KMS-11 (cell line): ENCODE results near the gene ZNF496.

ENCODE experiments used
- H2AFZ ChIP-seq: fragments of 200-600 bp; sonication (generic); 2 replicates; pipeline ENCODE4 v1.6.1; 2016; ENCODE audit warnings: antibody characterized with exemption, mixed run types, low read depth
- H3K27ac ChIP-seq: fragments of 200-600 bp; sonication (generic); 2 replicates; pipeline ENCODE4 v1.6.1; 2016; ENCODE audit warnings: mild to moderate bottlenecking, mixed run types
- H3K27me3 ChIP-seq: fragments of 200-600 bp; sonication (generic); 2 replicates; pipeline ENCODE4 v1.6.1; 2017; ENCODE audit warnings: mild to moderate bottlenecking, low read depth, mixed run types, moderate library complexity; ENCODE audit not compliant: insufficient read depth
- H3K36me3 ChIP-seq: fragments of 200-600 bp; sonication (generic); 2 replicates; pipeline ENCODE4 v1.6.1; 2017; ENCODE audit warnings: mild to moderate bottlenecking, mixed run types; ENCODE audit not compliant: insufficient read depth
- H3K4me1 ChIP-seq: fragments of 200-600 bp; sonication (generic); 2 replicates; pipeline ENCODE4 v1.6.1; 2016; ENCODE audit warnings: mild to moderate bottlenecking, low read depth, mixed run types; ENCODE audit not compliant: poor library complexity, severe bottlenecking
- H3K4me2 ChIP-seq: fragments of 200-600 bp; sonication (generic); 2 replicates; pipeline ENCODE4 v1.7.0; 2016; ENCODE audit warnings: mild to moderate bottlenecking, mixed run types
- H3K4me3 ChIP-seq: fragments of 200-600 bp; sonication (generic); IDR thresholded peaks from 2 replicates; pipeline ENCODE4 v1.6.1; 2017; ENCODE audit warnings: low read depth, low read length, mixed read lengths; ENCODE audit not compliant: insufficient read depth
- H3K79me2 ChIP-seq: fragments of 200-600 bp; sonication (generic); 2 replicates; pipeline ENCODE4 v1.6.1; 2016; ENCODE audit warnings: low read depth, mixed run types; ENCODE audit not compliant: insufficient read depth
- H3K9ac ChIP-seq: fragments of 200-600 bp; sonication (generic); 2 replicates; pipeline ENCODE4 v1.6.1; 2016; ENCODE audit warnings: mild to moderate bottlenecking, mixed run types
- H4K20me1 ChIP-seq: fragments of 200-600 bp; sonication (generic); 2 replicates; pipeline ENCODE4 v1.6.1; 2016; ENCODE audit warnings: mild to moderate bottlenecking, mixed run types; ENCODE audit not compliant: insufficient read depth
- TF ChIP-seq, protein P1 (sequence below): fragments of 200-600 bp; sonication (generic); conservative IDR thresholded peaks from 2 replicates; pipeline ENCODE4 v1.6.1; 2017; ENCODE audit warnings: low read depth, mild to moderate bottlenecking, antibody characterized with exemption, low read length, moderate library complexity, mixed read lengths

ZNF496 gene

DNA sequence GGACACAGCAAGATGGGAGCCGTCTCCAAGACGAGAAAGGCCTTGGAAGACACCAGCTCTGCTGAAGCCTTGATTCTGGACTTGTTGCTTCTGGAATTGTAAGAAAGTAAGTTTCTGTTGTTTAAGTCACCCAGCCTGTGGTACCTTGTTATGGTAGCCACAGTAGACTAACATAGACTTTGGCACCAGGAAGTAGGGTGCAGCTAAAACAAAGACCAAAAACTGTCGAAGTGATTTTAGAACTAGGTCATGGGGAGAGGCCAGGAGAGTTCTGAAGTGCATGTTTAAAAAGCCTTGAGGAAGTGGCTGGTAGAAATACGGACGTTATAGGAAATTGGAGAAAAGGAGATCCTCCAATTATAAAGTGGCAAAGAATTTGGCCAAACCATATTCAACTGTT, 28.5 kb downstream of the ZNF496 start:
- Histone ChIP-seq H3K36me3 (no peaks in the 10 kb centered on the region; the same call in 1 of the 2 replicates), H4K20me1 (no peaks in the 10 kb centered on the region), H3K4me3 (no peak overlapping the region), H3K4me2 (no peak overlapping the region), H3K27ac (no peak overlapping the region), H3K79me2 (no peaks in the 10 kb centered on the region), H3K9ac (no peak overlapping the region), H2AFZ (no peak overlapping the region), H3K27me3 (no peaks in the 10 kb centered on the region), H3K4me1 (no peaks in the 10 kb centered on the region)
- TF ChIP-seq, protein P1, sequence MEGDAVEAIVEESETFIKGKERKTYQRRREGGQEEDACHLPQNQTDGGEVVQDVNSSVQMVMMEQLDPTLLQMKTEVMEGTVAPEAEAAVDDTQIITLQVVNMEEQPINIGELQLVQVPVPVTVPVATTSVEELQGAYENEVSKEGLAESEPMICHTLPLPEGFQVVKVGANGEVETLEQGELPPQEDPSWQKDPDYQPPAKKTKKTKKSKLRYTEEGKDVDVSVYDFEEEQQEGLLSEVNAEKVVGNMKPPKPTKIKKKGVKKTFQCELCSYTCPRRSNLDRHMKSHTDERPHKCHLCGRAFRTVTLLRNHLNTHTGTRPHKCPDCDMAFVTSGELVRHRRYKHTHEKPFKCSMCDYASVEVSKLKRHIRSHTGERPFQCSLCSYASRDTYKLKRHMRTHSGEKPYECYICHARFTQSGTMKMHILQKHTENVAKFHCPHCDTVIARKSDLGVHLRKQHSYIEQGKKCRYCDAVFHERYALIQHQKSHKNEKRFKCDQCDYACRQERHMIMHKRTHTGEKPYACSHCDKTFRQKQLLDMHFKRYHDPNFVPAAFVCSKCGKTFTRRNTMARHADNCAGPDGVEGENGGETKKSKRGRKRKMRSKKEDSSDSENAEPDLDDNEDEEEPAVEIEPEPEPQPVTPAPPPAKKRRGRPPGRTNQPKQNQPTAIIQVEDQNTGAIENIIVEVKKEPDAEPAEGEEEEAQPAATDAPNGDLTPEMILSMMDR, result no peak

DNA sequence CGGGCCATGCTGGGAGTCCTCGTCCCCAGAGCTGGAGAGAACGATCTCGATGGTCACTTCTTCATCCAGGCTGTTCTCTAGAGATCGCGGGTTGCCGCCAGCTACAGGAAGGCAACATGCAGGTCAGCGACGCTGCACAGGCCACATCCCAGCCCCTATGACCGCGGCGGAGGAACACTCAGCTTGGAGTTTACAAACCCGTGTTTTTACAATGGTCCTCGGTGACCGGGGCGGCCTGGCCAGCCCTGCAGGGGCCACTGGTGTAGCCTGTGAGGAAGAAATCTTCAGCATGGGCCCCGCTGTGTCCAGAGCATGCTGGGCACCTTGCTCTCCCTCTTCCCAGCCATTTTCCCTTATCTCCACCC, 30.5 kb downstream of the ZNF496 start:
- no peak overlapping the region for H3K27ac ChIP-seq
- H3K36me3 ChIP-seq, result no peaks in the 10 kb centered on the region; the same call in 1 of the 2 replicates
- H3K79me2 ChIP-seq, result no peaks in the 10 kb centered on the region

DNA sequence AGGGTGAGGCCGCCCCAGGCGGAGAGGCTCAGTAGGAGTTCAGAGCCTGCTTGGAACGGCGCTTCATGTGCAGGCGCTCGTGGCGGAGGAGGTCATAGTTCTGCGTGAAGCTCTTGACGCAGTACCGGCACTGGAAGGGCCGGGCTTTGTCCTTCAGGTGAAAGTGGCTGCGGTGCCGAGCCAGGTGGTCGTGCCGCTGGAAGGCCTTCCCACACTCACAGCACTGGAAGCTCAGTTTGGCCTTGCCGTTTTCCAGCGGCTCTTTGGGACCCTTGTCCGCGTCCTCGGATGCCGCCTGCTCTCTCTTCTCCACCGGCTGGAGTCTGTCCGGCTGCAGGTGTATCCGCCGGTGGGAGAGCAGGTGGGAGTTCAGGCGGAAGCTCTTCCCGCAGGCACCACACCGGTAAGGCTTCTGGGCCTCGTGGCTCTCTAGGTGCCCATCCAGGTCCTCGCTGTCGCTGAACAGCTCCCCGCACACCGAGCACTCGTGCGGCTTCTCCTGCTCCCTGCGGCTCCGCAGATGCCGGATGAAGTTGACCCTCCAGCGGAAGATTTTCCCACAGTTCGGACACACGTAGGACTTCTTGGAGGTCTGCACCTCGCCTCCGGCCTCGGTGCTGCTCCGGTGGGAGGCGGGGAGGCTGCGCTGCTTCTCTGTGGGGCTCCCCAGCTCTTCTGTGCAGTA, 31.0 kb downstream of the ZNF496 start:
- Histone ChIP-seq H3K27me3 (no peaks in the 10 kb centered on the region), H3K9ac (no peak overlapping the region), H3K79me2 (no peaks in the 10 kb centered on the region), H3K4me2 (no peak overlapping the region), H2AFZ (no peak overlapping the region), H4K20me1 (no peaks in the 10 kb centered on the region), H3K27ac (no peak overlapping the region), H3K36me3 (no peaks in the 10 kb centered on the region; the same call in 1 of the 2 replicates), H3K4me1 (peaks cover 10% of the 10 kb centered on the region), H3K4me3 (no peak overlapping the region)
- TF ChIP-seq, protein P1, result no peak

More for the DNA sequence above, 30.5 kb downstream of the ZNF496 start:
- Histone ChIP-seq H3K4me3 (no peak overlapping the region), H2AFZ (no peak overlapping the region), H4K20me1 (no peaks in the 10 kb centered on the region), H3K4me1 (peaks cover 10% of the 10 kb centered on the region), H3K4me2 (no peak overlapping the region), H3K27me3 (no peaks in the 10 kb centered on the region), H3K9ac (no peak overlapping the region)
- TF ChIP-seq, protein P1, result no peak

DNA sequence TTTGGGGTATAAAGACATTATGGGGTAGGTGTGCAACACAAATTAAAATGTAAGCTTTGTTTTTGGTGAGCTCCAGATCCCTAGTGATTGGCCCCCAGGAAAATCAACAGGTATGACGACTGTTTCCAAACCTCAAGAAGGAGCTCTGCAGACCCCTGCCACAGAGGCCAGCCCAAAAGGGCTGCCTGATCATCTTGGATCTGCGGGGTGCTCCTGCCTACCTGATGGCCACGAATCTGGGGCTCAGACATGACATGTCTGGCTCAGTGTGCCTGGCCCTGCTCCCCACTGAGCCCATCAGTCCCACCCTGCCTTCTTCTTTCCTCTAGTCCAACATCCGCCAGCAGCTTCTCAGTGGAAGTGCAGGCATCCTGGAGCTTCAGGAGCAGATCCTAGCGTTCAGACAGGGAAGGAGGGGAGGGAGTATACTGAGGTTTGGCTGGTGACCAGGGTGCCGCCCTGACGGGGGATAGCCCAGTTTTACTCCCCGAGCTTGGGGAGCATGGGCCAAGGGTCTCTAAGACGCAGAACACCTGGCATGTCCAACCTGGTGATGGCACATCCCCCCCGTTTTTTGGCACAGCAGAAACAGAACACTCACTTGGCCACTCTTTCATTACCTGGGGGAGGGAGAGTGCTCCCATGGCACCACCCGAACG, 31.8 kb downstream of the ZNF496 start:
- Histone ChIP-seq H3K9ac (no peak overlapping the region), H3K4me3 (no peak overlapping the region), H3K36me3 (no peaks in the 10 kb centered on the region; the same call in 1 of the 2 replicates), H3K79me2 (no peaks in the 10 kb centered on the region), H3K4me1 (peaks cover 10% of the 10 kb centered on the region), H3K27me3 (no peaks in the 10 kb centered on the region), H4K20me1 (no peaks in the 10 kb centered on the region), H3K4me2 (no peak overlapping the region), H3K27ac (no peak overlapping the region), H2AFZ (no peak overlapping the region)
- TF ChIP-seq, protein P1, result no peak
